SK-N-SH (cell line): Measurements from ENCODE around the gene UPK1A. TPM values are rescaled to one million over a fixed set of nuclear protein-coding genes. Genes with fewer than 3 reads are reported as not detected.

Source experiments
- CTCF ChIA-PET: fragments of 300-600, 350-600 bp; formaldehyde crosslinking; extraction: SDS; loops from one replicate; lab custom pipeline; 2021; lab: Yijun Ruan, JAX
- POLR2A ChIA-PET: fragments of 350-600 bp; sonication (Branson Sonifier 250); formaldehyde crosslinking; extraction: SDS; loops from one replicate; lab custom pipeline; 2020; ENCODE audit warnings: antibody characterized with exemption, inconsistent platforms; lab: Yijun Ruan, JAX
- DNase-seq: peaks from one replicate; pipeline ENCODE4 v3.0.0; 2012
- H2AFZ ChIP-seq: fragments of 200-600 bp; sonication (generic); 2 replicates; pipeline ENCODE4 v1.8.1; 2016; ENCODE audit warnings: antibody characterized with exemption, mild to moderate bottlenecking, low read depth
- H3F3A ChIP-seq: fragments of 200-600 bp; sonication (generic); replicated peaks from 2 replicates; pipeline ENCODE3; 2016; ENCODE audit warnings: antibody characterized with exemption, mild to moderate bottlenecking; ENCODE audit not compliant: insufficient read depth
- H3K27ac ChIP-seq, 2 experiments: fragments of 200-500 bp in 1 of 2; fragments of 200-600 bp in 1 of 2; sonication (Bioruptor generic) in 1 of 2; sonication (generic), shearing (Covaris generic) in 1 of 2; 2 replicates each; pipeline versions ENCODE4 v1.5.1 to v1.6.1; 2014 to 2016; ENCODE audit warnings: low read depth in 2 of 2, inconsistent platforms in 1 of 2, low read length in 1 of 2, mild to moderate bottlenecking in 1 of 2, mixed read lengths in 1 of 2
- H3K27me3 ChIP-seq: fragments of 200-600 bp; sonication (generic), shearing (Covaris generic); 2 replicates; pipeline ENCODE4 v1.6.1; 2016; ENCODE audit warnings: mixed run types; ENCODE audit not compliant: insufficient read depth
- H3K36me3 ChIP-seq, 2 experiments: fragments of 200-500 bp in 1 of 2; fragments of 200-600 bp in 1 of 2; sonication (Bioruptor generic) in 1 of 2; sonication (generic) in 1 of 2; replicated peaks in 1 of 2; 2 replicates each; pipeline versions ENCODE3 to v1.5.1; 2014 to 2016; ENCODE audit warnings: low read length in 1 of 2, mild to moderate bottlenecking in 1 of 2; ENCODE audit not compliant: insufficient read depth in 2 of 2, control insufficient read depth in 1 of 2
- H3K4me1 ChIP-seq, 2 experiments: fragments of 200-500 bp in 1 of 2; fragments of 200-600 bp in 1 of 2; sonication (Bioruptor generic) in 1 of 2; sonication (generic), shearing (Covaris generic) in 1 of 2; 2 replicates each; pipeline versions ENCODE4 v1.5.1 to v1.6.1; 2014 to 2016; ENCODE audit warnings: low read depth in 1 of 2, low read length in 1 of 2, mixed run types in 1 of 2; ENCODE audit not compliant: insufficient read depth in 2 of 2, control insufficient read depth in 1 of 2
- H3K4me2 ChIP-seq: fragments of 200-600 bp; sonication (generic), shearing (Covaris generic); 2 replicates; pipeline ENCODE4 v1.6.1; 2017; ENCODE audit warnings: mixed run types
- H3K4me3 ChIP-seq, 2 experiments: fragments of 200-500 bp in 1 of 2; fragments of 200-600 bp in 1 of 2; sonication (Bioruptor generic) in 1 of 2; sonication (generic), shearing (Covaris generic) in 1 of 2; 2 replicates each; pipeline versions ENCODE4 v1.5.1 to v1.8.1; 2014 to 2016; ENCODE audit warnings: low read depth in 2 of 2, inconsistent platforms in 1 of 2, low read length in 1 of 2, mild to moderate bottlenecking in 1 of 2, mixed read lengths in 1 of 2, moderate library complexity in 1 of 2
- H3K79me2 ChIP-seq: fragments of 200-600 bp; sonication (generic); 2 replicates; pipeline ENCODE4 v1.8.1; 2017; ENCODE audit warnings: mild to moderate bottlenecking; ENCODE audit not compliant: insufficient read depth
- H3K9ac ChIP-seq: fragments of 200-600 bp; sonication (generic); 2 replicates; pipeline ENCODE4 v1.6.1; 2017; ENCODE audit warnings: mixed run types
- H3K9me2 ChIP-seq: fragments of 200-600 bp; sonication (generic); 2 replicates; pipeline ENCODE4 v1.6.1; 2017; ENCODE audit warnings: mixed run types
- H3K9me3 ChIP-seq: fragments of 200-600 bp; sonication (generic); 2 replicates; pipeline ENCODE4 v1.6.1; 2017; ENCODE audit warnings: mixed run types, mild to moderate bottlenecking, moderate library complexity
- H4K20me1 ChIP-seq: fragments of 200-600 bp; sonication (generic); 2 replicates; pipeline ENCODE4 v1.6.1; 2017; ENCODE audit warnings: mild to moderate bottlenecking, mixed run types; ENCODE audit not compliant: insufficient read depth
- EZH2phosphoT487 ChIP-seq: fragments of 200-600 bp; sonication (generic); IDR thresholded peaks from 2 replicates; pipeline ENCODE4 v1.6.1; 2017; ENCODE audit warnings: low read depth, mixed run types, mild to moderate bottlenecking, antibody characterized with exemption, moderate library complexity, borderline replicate concordance
- FOXJ3 ChIP-seq: sonication (generic); formaldehyde crosslinking; IDR thresholded peaks from 2 replicates; pipeline ENCODE4 v1.5.1; 2020; ENCODE audit warnings: mild to moderate bottlenecking, missing genetic modification reagents
- GATA2 ChIP-seq: sonication (generic); formaldehyde crosslinking; IDR thresholded peaks from 2 replicates; pipeline ENCODE4 v1.5.0; 2020; ENCODE audit warnings: mild to moderate bottlenecking, missing genetic modification reagents
- PBX3 ChIP-seq: IDR thresholded peaks from 2 replicates; pipeline ENCODE4; 2012
- REST ChIP-seq: IDR thresholded peaks from 2 replicates; pipeline ENCODE4 v1.6.1; 2012; ENCODE audit warnings: mild to moderate bottlenecking, low read depth, low read length, moderate library complexity
- RFX5 ChIP-seq: IDR thresholded peaks from 2 replicates; pipeline ENCODE4 v1.6.1; 2012; ENCODE audit warnings: mild to moderate bottlenecking, improper control_type of control experiment, low read length
- RXRA ChIP-seq: IDR thresholded peaks from 2 replicates; pipeline ENCODE4 v1.4.0; 2012; ENCODE audit warnings: low read depth, mild to moderate bottlenecking, borderline replicate concordance
- TAF1 ChIP-seq: IDR thresholded peaks from 2 replicates; pipeline ENCODE4 v1.6.1; 2012; ENCODE audit warnings: low read depth, mild to moderate bottlenecking, low read length, moderate library complexity, borderline replicate concordance
- TEAD4 ChIP-seq: IDR thresholded peaks from 2 replicates; pipeline ENCODE4 v1.4.0; 2012; ENCODE audit warnings: mild to moderate bottlenecking, borderline replicate concordance; ENCODE audit not compliant: insufficient read depth
- USF1 ChIP-seq: IDR thresholded peaks from 2 replicates; pipeline ENCODE4 v1.4.0; 2012; ENCODE audit warnings: low read depth, borderline replicate concordance
- USF2 ChIP-seq: fragments of 150-350 bp; IDR thresholded peaks from 2 replicates; pipeline ENCODE4 v1.6.1; 2017; ENCODE audit warnings: antibody characterized with exemption, low read length, low read depth, borderline replicate concordance
- WGBS: methylation state at CpG from one replicate; pipeline ENCODE4 v1.1.6; 2017; ENCODE audit warnings: low lambda C conversion rate; 5-methylcytosine and 5-hydroxymethylcytosine counted together
- polyA plus RNA-seq, 3 experiments: library from polyadenylated mRNA; depleted of rRNA; stranded (reverse); fragments of >200 nt; gene quantifications; 2 replicates each; pipeline ENCODE4 v1.2.3, GENCODE V29; 2012

UPK1A gene
- polyA plus RNA-seq, 1 of the 3 experiments (the other 2 are of a cell fraction) = 0.16 TPM

- POLR2A ChIA-PET = no interaction called here
- Histone ChIP-seq H3F3A (peaks cover 17% of the 10 kb centered on the region), H3K9ac (no peak overlapping the region), H3K36me3 (peaks cover 6 to 18% of the 10 kb centered on the region in 2 experiments), H3K79me2 (no peaks in the 10 kb centered on the region), H3K27me3 (no peaks in the 10 kb centered on the region), H3K27ac (no peak overlapping the region), H3K4me3 (no peak overlapping the region), H3K4me1 (peaks cover 0 to 15% of the 10 kb centered on the region in 2 experiments; a peak in 1 of 4 replicates), H3K9me3 (no peaks in the 10 kb centered on the region), H2AFZ (no peak overlapping the region), H3K4me2 (no peak overlapping the region), H3K9me2 (no peaks in the 10 kb centered on the region), H4K20me1 (no peaks in the 10 kb centered on the region)
- TF ChIP-seq USF1 (no peak), PBX3 (no peak), EZH2phosphoT487 (no peak), RFX5 (no peak), REST (no peak), RXRA (no peak), FOXJ3 (CRISPR knock-in tag) (no peak), TEAD4 (no peak), USF2 (no peak), GATA2 (CRISPR knock-in tag) (no peak), TAF1 (no peak)
- WGBS = 78% methylated on average over 8 of the region's 8 CpGs
- no peak for DNase-seq
- CTCF ChIA-PET = no interaction called here
These were observed 26.5 kb upstream of the UPK1A start for GRCh38 chr19:35639863-35640262.
